GM21526 (cell line): ENCODE measurements around the gene SPTBN1.
A peak's percentile ranks its signal among the peaks of the same experiment; 100 is the strongest.

Experiments
- ATAC-seq: cut with Tn5 transposase; IDR thresholded peaks from one replicate; pipeline ENCODE4 v1.9.1; 2021; ENCODE audit warnings: moderate library complexity; ENCODE audit not compliant: unreplicated experiment, low FRiP score

The SPTBN1 gene

DNA sequence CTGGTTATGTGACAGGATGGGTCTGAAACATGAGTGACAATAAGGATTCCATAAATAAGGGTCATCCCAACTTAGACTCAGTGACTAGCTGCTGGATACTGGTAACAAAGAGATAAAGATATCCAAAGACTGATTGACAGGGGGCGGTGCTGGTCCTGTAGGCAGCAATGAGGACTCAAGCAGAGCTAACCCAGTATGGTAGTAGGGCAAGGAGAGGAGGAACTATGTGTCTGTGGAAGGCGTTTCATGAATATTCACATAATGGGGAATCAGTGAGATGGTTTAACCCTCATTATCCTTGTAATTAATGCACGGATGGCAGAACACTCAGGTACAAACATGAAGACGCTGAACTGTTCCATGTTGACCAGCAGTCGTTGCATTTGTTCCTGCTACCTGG, 164.8 kb downstream of the SPTBN1 start:
- no peak for ATAC-seq

DNA sequence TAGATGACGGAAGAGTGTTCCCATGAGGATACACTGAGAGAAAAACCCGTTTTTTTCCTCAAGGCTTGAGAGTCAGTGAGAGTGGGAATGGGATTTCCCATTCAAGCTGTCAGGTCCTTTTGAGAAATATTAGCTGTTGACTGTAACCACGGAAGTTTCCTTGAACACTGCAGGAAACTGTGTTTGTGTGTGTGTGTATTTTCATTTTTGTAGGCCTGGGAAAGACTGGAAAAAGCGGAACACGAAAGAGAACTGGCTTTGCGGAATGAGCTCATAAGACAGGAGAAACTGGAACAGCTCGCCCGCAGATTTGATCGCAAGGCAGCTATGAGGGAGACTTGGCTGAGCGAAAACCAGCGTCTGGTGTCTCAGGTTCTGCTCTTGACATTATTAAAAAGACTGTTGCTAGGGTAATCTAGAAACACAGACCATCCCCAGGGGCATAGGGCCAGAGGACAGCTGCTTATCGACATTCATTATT, 168.5 kb downstream of the SPTBN1 start:
- no peak for ATAC-seq

DNA sequence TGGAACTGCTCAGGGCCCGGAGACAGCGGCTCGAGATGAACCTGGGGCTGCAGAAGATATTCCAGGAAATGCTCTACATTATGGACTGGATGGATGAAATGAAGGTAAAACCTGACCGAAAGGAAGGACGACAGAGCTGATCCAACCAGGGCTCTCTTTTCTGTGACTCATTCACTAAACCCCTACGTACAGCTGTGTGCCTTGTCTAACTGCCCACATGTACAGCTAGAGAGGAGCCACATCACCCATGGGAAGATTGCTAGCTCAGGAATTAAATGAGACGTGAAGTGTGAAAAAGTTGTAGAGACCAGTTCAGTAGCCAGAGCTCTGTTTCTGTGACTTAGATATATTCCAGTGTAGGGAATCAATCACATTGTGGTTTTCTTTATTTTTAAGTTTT, 170.0 kb downstream of the SPTBN1 start:
- ATAC-seq = no peak

DNA sequence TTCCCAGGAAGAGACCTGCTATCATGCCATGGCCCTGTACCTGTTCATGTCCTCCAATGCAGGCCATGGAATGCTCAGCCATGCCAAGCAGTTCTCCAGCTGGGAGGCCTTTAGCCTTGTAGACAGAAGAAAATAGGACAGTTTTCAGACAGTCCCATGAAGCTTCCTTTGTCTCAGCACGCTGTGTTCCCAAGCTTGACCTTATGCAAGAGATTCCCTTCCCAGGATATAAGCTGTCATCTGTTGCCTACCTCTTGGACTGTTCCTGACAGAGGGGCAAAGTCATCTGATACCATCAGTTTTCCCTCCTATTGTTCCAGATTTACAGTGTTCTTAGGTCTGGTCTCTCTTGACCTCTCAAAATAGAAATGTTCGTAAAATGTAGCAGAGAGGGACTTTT, 170.8 kb downstream of the SPTBN1 start:
- no peak for ATAC-seq

DNA sequence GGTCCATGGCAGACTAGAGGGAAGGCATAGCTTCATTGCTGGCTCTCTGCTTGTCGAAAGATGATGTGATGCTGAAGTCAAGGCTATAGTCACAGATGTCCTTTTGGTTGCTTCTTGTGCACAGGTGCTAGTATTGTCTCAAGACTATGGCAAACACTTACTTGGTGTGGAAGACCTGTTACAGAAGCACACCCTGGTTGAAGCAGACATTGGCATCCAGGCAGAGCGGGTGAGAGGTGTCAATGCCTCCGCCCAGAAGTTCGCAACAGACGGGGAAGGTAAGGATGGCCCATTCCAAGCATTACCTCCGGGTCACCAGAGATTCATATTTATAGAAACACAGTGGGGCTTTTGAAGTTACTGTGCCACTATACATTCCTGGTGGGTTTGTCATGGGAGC, 171.8 kb downstream of the SPTBN1 start:
- no peak for ATAC-seq

DNA sequence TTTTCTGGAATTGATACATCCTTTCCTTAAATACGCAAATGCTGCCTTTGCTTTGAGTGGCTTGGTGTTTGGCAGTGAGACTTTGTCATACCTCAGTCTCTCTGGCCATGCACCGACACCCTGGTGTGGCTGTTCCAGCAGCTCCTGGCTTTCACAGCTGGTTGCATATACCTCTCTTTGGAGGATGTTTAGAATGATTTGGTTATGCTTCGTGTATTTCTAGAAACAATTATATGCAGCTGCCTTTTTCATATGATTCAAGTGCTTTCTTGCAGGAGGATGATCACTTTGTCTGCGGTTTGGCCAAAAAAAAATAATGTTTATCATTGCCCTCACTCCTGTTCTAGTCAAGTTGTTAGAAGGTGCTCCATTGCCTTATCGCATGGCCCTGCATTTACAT, 172.3 kb downstream of the SPTBN1 start:
- no peak for ATAC-seq

DNA sequence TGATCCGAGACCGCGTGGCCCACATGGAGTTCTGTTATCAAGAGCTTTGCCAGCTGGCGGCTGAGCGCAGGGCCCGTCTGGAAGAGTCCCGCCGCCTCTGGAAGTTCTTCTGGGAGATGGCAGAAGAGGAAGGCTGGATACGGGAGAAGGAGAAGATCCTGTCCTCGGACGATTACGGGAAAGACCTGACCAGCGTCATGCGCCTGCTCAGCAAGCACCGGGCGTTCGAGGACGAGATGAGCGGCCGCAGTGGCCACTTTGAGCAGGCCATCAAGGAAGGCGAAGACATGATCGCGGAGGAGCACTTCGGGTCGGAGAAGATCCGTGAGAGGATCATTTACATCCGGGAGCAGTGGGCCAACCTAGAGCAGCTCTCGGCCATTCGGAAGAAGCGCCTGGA, 172.8 kb downstream of the SPTBN1 start:
- ATAC-seq = no peak

DNA sequence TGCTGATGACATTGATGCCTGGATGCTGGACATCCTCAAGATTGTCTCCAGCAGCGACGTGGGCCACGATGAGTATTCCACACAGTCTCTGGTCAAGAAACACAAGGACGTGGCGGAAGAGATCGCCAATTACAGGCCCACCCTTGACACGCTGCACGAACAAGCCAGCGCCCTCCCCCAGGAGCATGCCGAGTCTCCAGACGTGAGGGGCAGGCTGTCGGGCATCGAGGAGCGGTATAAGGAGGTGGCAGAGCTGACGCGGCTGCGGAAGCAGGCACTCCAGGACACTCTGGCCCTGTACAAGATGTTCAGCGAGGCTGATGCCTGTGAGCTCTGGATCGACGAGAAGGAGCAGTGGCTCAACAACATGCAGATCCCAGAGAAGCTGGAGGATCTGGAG, 173.3 kb downstream of the SPTBN1 start:
- ATAC-seq = no peak

DNA sequence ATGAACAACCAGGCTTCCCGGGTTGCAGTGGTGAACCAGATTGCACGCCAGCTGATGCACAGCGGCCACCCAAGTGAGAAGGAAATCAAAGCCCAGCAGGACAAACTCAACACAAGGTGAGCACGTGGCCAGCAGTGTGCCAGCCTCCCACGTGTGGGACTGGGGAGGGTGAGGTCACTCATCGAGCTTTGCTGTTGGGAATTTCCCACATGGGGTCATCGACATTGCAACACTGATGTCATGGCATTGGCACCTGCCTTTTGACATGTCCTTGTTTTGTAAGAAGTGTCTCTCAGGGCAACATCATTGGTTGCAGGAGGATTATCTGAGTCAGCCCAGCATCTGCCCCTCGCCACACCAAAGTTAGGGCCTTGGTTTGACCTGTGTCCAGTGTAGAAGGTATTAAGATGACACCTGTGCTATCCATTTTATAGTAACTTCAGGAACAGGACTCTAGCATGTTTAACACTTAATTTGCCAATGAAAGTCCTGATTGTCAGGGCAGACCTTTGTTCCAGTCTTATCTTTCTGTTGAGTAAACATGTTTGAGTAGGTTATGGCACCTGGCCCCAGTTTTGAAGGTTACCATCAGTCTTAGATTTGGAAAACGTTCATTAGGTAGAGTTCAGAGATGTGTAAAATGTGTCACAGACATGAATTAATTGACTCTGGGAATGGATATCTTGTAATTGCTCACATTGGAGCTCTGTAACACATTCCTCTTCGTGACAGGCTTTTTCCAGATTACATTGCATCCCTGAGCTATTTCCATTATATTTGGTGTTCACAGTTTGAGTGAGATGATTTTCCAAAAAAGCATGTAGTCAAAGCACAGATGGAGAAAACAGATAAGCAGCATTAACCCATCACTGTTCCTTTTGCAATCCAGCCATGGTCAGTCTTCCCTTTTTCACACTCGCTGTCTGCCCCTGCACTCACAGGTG, 174.1 kb downstream of the SPTBN1 start:
- ATAC-seq = no peak

DNA sequence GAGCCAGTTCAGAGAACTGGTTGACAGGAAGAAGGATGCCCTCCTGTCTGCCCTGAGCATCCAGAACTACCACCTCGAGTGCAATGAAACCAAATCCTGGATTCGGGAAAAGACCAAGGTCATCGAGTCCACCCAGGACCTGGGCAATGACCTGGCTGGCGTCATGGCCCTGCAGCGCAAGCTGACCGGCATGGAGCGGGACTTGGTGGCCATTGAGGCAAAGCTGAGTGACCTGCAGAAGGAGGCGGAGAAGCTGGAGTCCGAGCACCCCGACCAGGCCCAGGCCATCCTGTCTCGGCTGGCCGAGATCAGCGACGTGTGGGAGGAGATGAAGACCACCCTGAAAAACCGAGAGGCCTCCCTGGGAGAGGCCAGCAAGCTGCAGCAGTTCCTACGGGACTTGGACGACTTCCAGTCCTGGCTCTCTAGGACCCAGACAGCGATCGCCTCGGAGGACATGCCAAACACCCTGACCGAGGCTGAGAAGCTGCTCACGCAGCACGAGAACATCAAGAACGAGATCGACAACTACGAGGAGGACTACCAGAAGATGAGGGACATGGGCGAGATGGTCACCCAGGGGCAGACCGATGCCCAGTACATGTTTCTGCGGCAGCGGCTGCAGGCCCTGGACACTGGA, 174.9 kb downstream of the SPTBN1 start:
- ATAC-seq = no peak

DNA sequence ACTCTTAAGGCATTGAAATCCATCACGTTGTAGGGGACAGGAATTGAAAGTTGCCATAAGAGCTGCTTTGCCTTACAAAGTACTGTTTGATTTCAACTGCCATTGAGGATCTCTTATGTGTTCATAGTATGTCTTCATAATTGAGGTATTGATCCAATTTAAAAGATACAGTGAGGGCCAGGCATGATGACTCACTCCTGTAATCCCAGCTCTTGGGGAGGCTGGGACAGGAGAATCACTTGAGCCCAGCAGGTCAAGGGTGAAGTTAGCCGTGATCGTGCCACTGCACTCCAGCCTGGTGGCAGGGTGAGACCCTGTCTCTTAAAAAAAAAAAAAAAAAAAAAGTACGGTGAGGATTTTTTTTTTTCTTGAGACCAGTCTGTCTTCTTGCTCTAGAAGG, 175.6 kb downstream of the SPTBN1 start:
- no peak for ATAC-seq

DNA sequence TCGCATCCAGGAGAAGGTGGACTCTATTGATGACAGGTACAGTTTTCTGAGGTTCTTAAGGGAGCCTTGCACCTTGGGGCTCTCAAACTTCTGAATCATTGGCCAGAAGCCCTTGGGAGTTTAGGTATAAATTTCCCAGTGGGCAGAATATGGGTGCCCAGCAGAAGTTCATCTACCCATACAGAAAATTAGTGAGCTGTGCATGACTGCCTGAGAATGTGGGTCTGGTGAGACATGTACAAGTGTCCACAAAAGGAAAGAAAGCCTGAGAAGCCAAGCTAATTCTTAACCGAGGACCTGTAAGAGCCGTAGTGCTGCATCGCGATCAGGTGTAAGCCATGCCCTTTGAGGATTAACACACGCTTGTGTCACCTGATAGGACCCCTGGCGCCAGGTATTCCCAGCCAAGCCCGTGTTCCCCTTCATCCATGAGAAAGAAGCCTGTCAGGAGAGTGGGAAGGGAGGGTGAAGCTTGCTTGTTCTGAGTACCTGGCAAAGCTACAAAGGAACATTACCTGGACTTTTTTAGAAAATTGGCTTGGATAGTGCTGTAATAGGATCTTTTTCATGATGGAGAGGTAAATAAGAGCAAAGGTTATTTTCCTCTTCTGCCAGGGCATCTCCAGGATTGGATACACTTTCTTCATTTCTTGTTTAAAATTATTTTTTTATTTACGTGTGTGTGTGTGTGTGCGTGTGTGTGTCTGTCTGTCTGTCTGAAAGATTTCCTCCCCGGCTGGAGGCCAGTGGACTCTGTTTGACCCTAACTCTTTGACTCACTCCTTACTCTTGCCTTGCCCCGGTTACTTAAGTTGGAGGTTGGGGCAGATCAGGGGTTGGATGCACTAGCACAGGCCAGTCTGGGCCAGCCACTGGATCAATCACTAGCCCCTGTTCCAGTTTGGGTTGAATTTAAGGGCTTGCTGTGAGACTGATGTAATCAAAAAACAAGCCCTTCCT, 176.9 kb downstream of the SPTBN1 start:
- no peak for ATAC-seq

DNA sequence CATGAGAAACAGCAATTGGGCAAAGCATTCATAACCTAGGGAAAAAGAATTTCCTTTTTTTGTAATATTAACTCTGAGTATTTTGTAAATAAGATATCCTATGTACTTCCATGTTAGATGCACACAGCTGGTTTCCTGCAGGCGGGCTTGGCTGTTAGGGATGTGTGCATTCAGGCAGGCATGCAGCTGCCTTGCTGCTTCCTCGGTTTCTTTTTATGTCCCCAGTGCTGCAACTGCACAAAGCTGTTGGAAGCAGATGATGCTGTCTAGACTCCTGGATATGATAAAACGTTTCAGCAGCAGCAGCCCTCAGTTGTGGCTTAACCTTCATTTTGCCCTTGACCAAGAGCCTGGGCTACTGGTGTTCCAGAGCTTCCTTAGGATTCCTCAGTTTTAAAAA, 177.9 kb downstream of the SPTBN1 start:
- ATAC-seq = no peak

DNA sequence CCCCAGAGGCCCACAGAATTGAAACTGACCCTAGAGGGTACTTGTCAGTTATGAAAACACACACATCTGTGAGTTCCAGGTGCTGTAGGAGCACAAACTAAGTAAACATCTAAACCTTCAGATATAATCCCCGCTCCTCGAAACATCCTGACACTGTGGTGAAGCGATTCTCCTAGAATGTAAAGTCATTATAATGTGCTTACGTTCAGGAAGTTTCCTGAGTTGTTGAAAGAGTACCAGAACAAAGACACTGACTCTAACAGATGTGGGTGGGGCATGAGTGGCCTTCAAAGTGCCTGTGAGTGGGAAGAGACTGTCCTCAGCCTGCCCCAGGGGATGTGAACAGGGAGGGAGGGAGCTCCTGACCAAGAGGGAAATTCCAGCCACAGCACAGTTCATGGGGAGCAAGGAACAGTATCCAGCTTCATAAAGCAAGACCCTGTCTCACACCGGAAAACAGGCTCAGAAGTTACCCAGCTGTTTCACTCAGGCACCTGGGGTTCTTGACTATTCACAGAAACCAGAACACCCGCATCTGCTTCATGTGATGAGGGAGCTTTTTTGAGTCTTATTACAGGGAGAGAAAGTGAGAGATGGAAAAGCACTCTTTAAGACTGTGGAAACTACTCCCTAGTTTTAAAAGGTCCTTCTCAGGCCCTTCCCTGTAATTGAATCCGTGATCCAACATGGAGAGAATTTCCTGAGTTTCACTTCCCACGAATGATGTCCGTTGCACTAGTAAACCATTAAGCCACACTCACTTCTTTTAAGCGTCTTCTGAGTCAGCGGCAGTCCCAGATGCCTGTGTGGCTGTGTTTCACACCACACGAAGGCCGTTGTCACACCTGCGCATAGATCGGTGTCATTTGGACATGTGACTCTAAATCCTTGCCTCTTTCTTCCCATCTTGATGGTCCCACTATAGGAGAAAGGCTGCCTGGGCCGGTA, 178.7 kb downstream of the SPTBN1 start:
- peak; percentile 71 for ATAC-seq

DNA sequence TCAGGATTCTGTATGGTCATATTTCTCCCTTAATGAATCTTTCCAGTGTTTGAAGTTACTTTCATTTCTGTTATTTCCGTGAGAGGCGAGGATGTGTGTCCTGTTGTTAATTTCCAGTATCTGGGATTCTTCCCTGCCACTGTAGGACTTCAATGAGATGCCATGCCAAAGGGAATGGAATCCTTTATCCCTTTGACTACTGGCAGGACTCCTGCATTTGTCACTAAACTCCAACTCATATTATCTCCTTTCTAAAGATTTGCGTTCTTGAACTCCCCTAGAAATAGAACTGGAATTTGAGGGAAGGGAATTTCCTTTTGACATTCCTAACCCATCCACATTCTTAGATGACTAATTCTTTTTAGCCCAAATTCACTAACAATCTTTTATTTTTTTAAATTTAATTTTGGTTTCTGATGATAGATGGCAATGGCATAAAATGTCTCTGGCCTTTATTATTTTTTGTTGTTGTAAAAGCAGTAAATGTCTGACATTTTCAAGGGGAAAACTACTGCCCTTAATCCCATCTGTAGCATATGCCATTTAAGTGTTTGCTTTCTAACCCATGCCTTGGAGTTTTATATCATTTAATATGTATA, 179.5 kb downstream of the SPTBN1 start:
- no peak for ATAC-seq

DNA sequence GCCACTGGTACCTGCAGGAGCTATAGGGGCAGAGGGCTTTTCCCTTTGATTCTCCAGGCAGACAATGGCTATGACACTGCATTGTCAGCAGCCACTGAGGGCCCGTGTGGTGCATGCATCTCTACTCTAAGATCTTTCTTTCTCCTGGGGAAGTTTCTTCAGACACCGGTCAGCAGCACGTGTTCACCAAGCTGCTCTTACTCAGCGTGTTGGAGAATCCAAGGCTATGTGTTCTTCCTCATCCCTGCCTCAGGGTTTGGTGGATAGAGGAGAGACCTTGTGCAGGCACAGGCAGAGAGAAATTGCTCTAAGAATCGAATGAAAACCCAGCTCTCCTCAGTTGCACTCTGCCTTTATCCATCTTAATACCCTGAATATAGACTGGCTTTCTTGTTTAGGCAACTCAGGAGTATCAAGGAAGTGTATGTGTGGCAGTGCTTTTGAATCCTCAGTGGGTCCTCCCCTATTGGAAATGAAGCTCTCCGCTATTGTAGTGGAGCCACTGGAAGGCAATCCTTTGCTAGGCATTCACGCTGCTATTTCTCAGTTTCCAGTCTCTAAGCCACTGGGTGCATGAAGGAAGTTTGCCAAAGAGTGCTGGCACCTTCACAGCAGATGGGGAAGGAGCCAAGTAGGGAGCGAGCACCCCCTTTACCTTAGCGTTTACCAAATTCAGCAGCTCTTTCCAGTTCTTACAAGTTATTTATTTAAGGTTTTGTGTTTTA, 180.4 kb downstream of the SPTBN1 start:
- ATAC-seq = no peak

DNA sequence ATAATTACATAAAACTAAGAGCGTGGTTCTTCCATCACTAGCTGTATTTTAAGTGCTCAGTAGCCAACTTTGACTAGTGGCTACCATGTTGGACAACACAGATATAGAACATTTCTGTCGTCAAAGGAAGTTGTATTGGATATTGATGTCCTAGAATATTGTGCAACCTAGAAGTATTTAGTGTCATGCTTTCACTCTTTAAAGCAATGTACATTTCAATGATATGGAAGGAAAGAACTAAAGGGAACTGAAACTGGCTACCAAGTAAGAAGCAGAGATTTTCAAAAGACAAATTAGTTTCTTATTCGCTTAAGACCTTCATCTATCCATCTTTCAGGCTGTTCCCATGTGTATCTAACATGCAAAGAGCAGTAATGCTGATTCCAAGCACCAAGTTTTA, 182.0 kb downstream of the SPTBN1 start:
- peak; percentile 41 for ATAC-seq

DNA sequence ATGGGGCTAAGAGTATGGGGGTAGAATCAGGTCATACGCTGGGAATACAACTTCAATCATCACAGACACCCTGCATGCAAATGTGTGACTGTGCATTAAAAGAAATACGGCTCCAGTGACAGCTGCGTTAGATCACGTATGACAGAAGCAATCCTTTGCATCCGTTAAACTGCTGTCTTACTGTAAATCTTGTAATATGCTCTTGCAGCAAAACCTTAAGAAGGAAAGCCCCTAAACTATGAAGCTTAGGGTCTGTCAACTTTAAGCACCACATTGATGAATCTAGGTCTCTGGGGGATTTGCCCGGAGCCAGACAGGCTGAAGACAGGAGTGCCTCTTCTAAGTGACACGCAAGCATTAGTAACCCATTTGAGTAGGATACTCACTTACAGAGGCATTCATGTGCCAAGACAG, 182.7 kb downstream of the SPTBN1 start:
- ATAC-seq = no peak

DNA sequence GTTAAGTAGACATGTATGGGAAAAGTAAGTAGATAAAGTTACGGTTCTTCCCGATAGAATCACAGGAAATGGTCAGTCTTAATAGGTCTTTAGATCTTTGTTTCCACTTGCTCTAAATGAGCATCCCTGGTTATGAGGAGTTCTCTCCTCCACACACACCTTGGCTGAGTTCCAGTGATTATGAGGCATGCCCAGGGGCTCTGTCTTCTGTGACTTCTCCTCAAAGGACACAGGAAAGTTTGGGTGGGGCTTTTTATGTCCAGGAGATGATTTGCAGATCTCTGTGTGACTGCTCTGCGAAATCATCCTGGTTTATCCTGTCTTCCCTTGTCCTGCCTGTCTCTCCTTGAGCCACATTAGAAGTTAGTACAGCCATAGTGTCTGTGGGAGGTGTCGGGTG, 183.5 kb downstream of the SPTBN1 start:
- ATAC-seq = no peak
